WTC11 (cell line): ENCODE results near the gene PARP4. TPM values are rescaled to one million over a fixed set of nuclear protein-coding genes. Genes with fewer than 3 reads are reported as not detected.

ENCODE experiments used
- ATAC-seq: fragments of 200-7000 bp; cut with Tn5 transposase; 2 replicates; pipeline ENCODE4 v1.10.0; 2021; ENCODE audit warnings: mild to moderate bottlenecking, moderate library complexity
- CTCF ChIA-PET: fragments of 300-600 bp; sonication (Branson Sonifier 250); formaldehyde crosslinking; loops from one replicate; lab custom pipeline; 2021; ENCODE audit warnings: antibody characterized with exemption; lab: Charles Lee
- POLR2A ChIA-PET: fragments of 350-600 bp; sonication (Branson Sonifier 250); formaldehyde crosslinking; loops from one replicate; lab custom pipeline; 2021; ENCODE audit warnings: antibody characterized with exemption; lab: Charles Lee
- DNase-seq: peaks from one replicate; pipeline ENCODE4 v3.0.0; 2021; ENCODE audit warnings: low spot score
- H3K27ac Mint-ChIP-seq: 2 replicates; pipeline ENCODE4 v1.8.0; 2021; ENCODE audit warnings: mixed read lengths
- H3K27me3 Mint-ChIP-seq: 2 replicates; pipeline ENCODE4 v1.8.0; 2021; ENCODE audit warnings: low read depth, mild to moderate bottlenecking, moderate library complexity, mixed read lengths
- H3K36me3 Mint-ChIP-seq: 2 replicates; pipeline ENCODE4 v1.8.0; 2021; ENCODE audit warnings: mixed read lengths
- H3K4me1 Mint-ChIP-seq: 2 replicates; pipeline ENCODE4 v1.8.0; 2022; ENCODE audit warnings: mixed read lengths
- H3K4me3 Mint-ChIP-seq: 2 replicates; pipeline ENCODE4 v1.8.0; 2021; ENCODE audit warnings: mild to moderate bottlenecking, moderate library complexity, mixed read lengths
- H3K9me3 Mint-ChIP-seq: 2 replicates; pipeline ENCODE4 v1.8.0; 2021; ENCODE audit warnings: mixed read lengths
- AR ChIP-seq: fragments of 250-450 bp; sonication (Bioruptor Pico); IDR thresholded peaks from 2 replicates; pipeline ENCODE4 v1.9.0; 2021; ENCODE audit warnings: mild to moderate bottlenecking
- ATF2 ChIP-seq: sonication (generic); formaldehyde crosslinking; IDR thresholded peaks from 2 replicates; pipeline ENCODE4 v1.8.1; 2022; ENCODE audit warnings: low read depth, missing genetic modification reagents, borderline replicate concordance
- ATF3 ChIP-seq: sonication (generic); formaldehyde crosslinking; conservative IDR thresholded peaks from 2 replicates; pipeline ENCODE4 v1.8.1; 2022; ENCODE audit warnings: mild to moderate bottlenecking, missing genetic modification reagents
- E2F1 ChIP-seq: sonication (generic); formaldehyde crosslinking; IDR thresholded peaks from 2 replicates; pipeline ENCODE4 v1.8.0; 2022; ENCODE audit warnings: mild to moderate bottlenecking, missing genetic modification reagents
- EMX1 ChIP-seq: fragments of 250-450 bp; sonication (Bioruptor Pico); IDR thresholded peaks from 2 replicates; pipeline ENCODE4 v1.8.0; 2021; ENCODE audit warnings: mild to moderate bottlenecking
- GABPB1 ChIP-seq: sonication (generic); formaldehyde crosslinking; IDR thresholded peaks from 2 replicates; pipeline ENCODE4 v1.8.1; 2023; ENCODE audit warnings: mild to moderate bottlenecking, missing genetic modification reagents
- MYBL2 ChIP-seq: sonication (generic); formaldehyde crosslinking; IDR thresholded peaks from 2 replicates; pipeline ENCODE4 v1.8.1; 2023; ENCODE audit warnings: mild to moderate bottlenecking, moderate library complexity, missing genetic modification reagents
- NFYB ChIP-seq: sonication (generic); formaldehyde crosslinking; conservative IDR thresholded peaks from 2 replicates; pipeline ENCODE4 v1.8.0; 2022; ENCODE audit warnings: low read depth, missing genetic modification reagents
- NR1H2 ChIP-seq: sonication (generic); formaldehyde crosslinking; IDR thresholded peaks from 2 replicates; pipeline ENCODE4 v1.9.0; 2021; ENCODE audit warnings: mild to moderate bottlenecking, moderate library complexity, missing genetic modification reagents
- PRDM15 ChIP-seq: sonication (generic); formaldehyde crosslinking; IDR thresholded peaks from 2 replicates; pipeline ENCODE4 v1.8.0; 2022; ENCODE audit warnings: missing genetic modification reagents
- SP1 ChIP-seq: sonication (generic); formaldehyde crosslinking; conservative IDR thresholded peaks from 2 replicates; pipeline ENCODE4 v1.8.1; 2022; ENCODE audit warnings: missing genetic modification reagents
- ZNF512 ChIP-seq: sonication (generic); formaldehyde crosslinking; IDR thresholded peaks from 2 replicates; pipeline ENCODE4 v1.8.1; 2022; ENCODE audit warnings: missing genetic modification reagents, borderline replicate concordance
- total RNA-seq: library from RNA; stranded (reverse); gene quantifications from 3 replicates; pipeline ENCODE4 v1.2.3, GENCODE V29; 2021
- TF ChIP-seq, protein P1 (sequence below): sonication (generic); formaldehyde crosslinking; IDR thresholded peaks from 2 replicates; pipeline ENCODE4 v1.8.1; 2022; ENCODE audit warnings: mild to moderate bottlenecking, missing genetic modification reagents, moderate library complexity, borderline replicate concordance
- TF ChIP-seq, protein P2 (sequence below): fragments of 250-450 bp; sonication (Bioruptor Pico); conservative IDR thresholded peaks from 2 replicates; pipeline ENCODE4 v1.9.0; 2021; ENCODE audit warnings: mild to moderate bottlenecking
- TF ChIP-seq, protein P3 (sequence below): sonication (generic); formaldehyde crosslinking; IDR thresholded peaks from 2 replicates; pipeline ENCODE4 v1.8.1; 2023; ENCODE audit warnings: mild to moderate bottlenecking, missing genetic modification reagents, borderline replicate concordance
- TF ChIP-seq, protein P4 (sequence below): sonication (generic); formaldehyde crosslinking; IDR thresholded peaks from 2 replicates; pipeline ENCODE4 v1.8.1; 2023; ENCODE audit warnings: mild to moderate bottlenecking, moderate library complexity, missing genetic modification reagents

Gene PARP4
- total RNA-seq, 1 experiment from 2014 or later, result 30.7 TPM

- DNase-seq (no peak), ATAC-seq (no peak)
- H3K27ac Mint-ChIP-seq, result no peak overlapping the region
- ChIA-PET POLR2A (no interaction called here), CTCF (no interaction called here)
- no peaks in the 10 kb centered on the region for H3K9me3 Mint-ChIP-seq
- H3K36me3 Mint-ChIP-seq, result peaks cover 28% of the 10 kb centered on the region
- no peaks in the 10 kb centered on the region for H3K27me3 Mint-ChIP-seq
- H3K4me1 Mint-ChIP-seq, result peaks cover 6% of the 10 kb centered on the region
- no peak overlapping the region for H3K4me3 Mint-ChIP-seq
- TF ChIP-seq MYBL2 (CRISPR knock-in tag) (no peak), NR1H2 (CRISPR knock-in tag) (no peak), E2F1 (CRISPR knock-in tag) (no peak), AR (CRISPR knock-in tag) (no peak), NFYB (CRISPR knock-in tag) (no peak), PRDM15 (CRISPR knock-in tag) (no peak), ZNF512 (CRISPR knock-in tag) (no peak), GABPB1 (CRISPR knock-in tag) (no peak), ATF3 (no peak), EMX1 (no peak), ATF2 (CRISPR knock-in tag) (no peak), SP1 (CRISPR knock-in tag) (no peak)
- TF ChIP-seq, protein P1, sequence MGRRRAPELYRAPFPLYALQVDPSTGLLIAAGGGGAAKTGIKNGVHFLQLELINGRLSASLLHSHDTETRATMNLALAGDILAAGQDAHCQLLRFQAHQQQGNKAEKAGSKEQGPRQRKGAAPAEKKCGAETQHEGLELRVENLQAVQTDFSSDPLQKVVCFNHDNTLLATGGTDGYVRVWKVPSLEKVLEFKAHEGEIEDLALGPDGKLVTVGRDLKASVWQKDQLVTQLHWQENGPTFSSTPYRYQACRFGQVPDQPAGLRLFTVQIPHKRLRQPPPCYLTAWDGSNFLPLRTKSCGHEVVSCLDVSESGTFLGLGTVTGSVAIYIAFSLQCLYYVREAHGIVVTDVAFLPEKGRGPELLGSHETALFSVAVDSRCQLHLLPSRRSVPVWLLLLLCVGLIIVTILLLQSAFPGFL (CRISPR knock-in tag), result no peak
- TF ChIP-seq, protein P2, sequence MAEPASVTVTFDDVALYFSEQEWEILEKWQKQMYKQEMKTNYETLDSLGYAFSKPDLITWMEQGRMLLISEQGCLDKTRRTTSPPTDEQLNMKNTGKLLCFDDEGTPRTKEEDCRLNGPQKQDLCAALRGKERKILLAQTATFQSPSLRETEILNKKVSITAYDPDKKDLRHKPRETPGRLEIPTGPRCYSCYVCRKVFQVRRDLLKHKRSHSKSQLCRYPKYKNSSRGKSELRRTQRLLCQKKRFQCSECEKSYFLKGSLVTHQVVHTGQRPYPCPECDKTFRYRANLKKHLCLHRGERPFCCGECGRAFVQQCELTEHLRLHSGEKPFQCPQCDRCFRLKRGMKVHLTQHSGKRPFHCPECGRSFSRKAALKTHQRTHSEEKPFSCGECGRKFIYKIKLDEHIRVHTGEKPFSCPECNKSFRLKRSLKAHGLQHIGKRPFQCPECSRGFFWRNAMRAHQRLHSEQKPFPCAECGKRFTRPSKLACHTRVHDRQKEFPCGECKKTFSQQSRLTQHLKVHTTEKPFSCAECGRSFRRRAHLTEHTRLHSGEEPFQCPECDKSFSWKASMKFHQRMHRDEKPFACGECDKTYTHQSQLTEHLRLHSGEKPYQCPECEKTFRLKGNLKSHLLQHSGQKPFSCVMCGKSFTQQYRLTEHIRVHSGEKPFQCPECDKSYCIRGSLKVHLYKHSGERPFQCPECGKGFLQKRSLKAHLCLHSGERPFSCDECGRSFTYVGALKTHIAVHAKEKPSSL (CRISPR knock-in tag), result no peak
- TF ChIP-seq, protein P3, sequence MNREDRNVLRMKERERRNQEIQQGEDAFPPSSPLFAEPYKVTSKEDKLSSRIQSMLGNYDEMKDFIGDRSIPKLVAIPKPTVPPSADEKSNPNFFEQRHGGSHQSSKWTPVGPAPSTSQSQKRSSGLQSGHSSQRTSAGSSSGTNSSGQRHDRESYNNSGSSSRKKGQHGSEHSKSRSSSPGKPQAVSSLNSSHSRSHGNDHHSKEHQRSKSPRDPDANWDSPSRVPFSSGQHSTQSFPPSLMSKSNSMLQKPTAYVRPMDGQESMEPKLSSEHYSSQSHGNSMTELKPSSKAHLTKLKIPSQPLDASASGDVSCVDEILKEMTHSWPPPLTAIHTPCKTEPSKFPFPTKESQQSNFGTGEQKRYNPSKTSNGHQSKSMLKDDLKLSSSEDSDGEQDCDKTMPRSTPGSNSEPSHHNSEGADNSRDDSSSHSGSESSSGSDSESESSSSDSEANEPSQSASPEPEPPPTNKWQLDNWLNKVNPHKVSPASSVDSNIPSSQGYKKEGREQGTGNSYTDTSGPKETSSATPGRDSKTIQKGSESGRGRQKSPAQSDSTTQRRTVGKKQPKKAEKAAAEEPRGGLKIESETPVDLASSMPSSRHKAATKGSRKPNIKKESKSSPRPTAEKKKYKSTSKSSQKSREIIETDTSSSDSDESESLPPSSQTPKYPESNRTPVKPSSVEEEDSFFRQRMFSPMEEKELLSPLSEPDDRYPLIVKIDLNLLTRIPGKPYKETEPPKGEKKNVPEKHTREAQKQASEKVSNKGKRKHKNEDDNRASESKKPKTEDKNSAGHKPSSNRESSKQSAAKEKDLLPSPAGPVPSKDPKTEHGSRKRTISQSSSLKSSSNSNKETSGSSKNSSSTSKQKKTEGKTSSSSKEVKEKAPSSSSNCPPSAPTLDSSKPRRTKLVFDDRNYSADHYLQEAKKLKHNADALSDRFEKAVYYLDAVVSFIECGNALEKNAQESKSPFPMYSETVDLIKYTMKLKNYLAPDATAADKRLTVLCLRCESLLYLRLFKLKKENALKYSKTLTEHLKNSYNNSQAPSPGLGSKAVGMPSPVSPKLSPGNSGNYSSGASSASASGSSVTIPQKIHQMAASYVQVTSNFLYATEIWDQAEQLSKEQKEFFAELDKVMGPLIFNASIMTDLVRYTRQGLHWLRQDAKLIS, result no peak
- TF ChIP-seq, protein P4, sequence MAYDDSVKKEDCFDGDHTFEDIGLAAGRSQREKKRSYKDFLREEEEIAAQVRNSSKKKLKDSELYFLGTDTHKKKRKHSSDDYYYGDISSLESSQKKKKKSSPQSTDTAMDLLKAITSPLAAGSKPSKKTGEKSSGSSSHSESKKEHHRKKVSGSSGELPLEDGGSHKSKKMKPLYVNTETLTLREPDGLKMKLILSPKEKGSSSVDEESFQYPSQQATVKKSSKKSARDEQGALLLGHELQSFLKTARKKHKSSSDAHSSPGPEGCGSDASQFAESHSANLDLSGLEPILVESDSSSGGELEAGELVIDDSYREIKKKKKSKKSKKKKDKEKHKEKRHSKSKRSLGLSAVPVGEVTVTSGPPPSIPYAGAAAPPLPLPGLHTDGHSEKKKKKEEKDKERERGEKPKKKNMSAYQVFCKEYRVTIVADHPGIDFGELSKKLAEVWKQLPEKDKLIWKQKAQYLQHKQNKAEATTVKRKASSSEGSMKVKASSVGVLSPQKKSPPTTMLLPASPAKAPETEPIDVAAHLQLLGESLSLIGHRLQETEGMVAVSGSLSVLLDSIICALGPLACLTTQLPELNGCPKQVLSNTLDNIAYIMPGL (CRISPR knock-in tag), result no peak
Observed at GRCh38 chr13:24460256-24460655, 52.3 kb downstream of the PARP4 start.
